ENCODE data around the gene NRTN.
A peak's percentile ranks its signal among the peaks of the same experiment; 100 is the strongest.

NRTN gene

GRCh38 chr19:5790559-5791520 is 14.0 kb upstream of the NRTN start, which contains the start of gene DUS3L:
Gene DUS3L (minus strand): TSS chr19:5791163. CDS start chr19:5791141, 22 bp downstream.
- peak; percentile 95 for DNase-seq

- no peak for DNase-seq
These were observed 12.6 kb upstream of the NRTN start for GRCh38 chr19:5792224-5792623.

DNA sequence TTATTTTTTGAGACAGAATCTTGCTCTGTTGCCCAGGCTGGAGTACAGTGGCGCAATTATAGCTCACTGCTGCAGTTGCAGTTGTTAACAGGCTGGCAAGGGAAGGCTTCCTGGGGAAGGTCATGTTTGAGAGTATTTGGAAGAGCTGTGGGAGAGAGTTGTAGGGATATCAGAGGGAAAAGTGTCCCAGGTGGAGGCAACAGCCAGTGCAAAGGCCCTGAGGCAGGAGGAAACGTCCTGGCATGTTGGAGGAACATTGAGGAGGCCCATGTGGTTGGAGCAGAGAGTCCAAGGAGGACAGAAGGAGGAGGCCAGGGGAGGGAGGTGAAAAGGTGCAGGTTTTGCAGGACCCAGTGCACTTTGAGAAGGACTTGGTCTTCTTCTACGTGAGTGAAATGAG is 11.7 kb upstream of the NRTN start:
- no peak for DNase-seq

DNA sequence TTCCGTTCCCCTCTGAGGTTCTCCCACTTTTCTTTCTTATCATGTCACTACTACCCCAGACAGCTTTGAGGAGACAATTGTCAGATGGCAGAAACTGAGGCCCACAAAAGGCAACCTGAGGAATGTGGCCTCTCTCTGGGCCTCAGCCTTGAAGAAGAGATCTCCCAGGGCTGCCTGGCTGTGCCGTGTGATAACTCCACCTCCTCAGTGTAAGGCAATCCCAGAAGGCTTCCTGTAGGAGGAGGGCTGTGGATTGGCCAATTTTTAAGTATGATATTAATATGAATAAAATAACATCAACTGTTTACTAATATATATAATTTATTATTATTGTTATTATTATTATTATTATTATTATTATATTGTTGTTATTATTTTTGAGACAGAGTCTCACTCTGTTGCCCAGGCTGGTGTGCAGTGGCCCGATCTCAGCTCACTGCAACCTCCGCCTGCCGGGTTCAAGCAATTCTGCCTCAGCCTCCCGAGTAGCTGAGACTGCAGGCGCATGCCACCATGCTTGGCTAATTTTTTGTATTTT is 9.4 kb upstream of the NRTN start:
- no peak for DNase-seq

DNA sequence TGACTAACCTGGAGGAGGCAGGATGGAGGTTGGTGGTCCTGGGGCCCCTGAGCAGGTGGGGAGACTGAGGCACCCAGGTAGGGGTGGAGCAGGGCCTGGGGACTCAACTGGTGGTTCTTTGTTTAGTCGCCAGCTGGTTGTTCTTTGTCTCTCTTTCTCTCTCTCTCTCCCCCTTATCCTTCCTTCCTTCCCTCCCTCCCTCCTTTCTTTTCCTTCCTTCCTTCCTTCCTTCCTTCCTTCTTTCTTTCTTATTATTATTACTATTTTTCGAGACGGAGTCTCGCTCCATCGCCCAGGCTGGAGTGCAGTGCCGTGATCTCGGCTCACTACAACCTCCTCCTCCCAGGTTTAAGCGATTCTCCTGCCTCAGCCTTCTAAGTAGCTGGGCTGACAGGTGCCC is 6.6 kb upstream of the NRTN start:
- DNase-seq, result no peak

DNA sequence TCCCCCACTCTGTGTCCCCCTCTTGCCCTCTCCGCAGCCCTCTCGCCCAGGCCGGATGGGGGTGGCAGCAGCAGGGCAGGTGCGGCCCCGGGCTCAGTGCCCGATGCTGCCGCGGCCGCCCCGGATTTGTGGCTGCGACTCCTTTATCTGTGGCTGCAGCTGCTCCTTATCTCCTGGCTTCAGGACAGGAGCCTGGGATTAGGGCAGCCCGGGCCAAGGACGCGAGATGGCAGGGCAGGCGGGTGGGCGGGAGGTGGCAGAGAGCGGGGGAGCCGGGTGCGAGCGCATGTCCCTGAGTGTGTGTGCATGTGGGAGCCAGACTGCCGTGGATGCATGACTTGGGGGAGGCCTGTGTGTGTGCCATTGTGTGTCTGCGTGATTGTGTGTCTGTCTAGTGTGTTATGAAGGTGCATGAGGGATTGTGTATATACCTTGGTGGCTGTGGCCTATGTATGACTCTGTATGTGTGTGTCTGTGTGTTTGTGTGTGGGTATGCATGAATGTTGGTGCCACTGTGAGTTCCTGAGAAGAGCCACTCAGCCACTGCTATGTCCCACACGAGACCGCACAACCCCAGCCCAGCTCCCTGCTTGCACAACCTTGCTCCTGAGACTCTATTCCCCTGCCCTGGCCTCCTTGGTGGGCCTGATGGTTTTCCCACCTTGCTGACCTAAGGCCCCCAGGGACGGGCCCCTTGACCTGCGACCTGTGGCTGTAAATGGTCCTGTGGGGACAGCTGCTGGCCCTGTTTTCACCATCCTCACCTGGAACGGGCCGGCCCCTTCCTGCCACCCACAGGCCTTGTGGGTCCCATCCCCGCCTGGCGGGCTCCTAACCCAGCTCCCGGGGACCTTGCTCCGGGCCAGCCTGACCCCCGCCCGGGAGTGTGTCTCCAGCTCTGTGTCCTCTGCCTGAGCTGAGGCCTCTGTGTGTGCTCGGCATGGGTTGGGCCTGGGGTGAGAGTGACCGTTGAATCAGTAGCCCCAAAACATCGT is 5.3 kb upstream of the NRTN start:
- no peak for DNase-seq

GRCh38 chr19:5800361-5801270 is 4.3 kb upstream of the NRTN start:
- no peak for DNase-seq

GRCh38 chr19:5801796-5802619 is 2.9 kb upstream of the NRTN start:
- DNase-seq, result no peak

DNA sequence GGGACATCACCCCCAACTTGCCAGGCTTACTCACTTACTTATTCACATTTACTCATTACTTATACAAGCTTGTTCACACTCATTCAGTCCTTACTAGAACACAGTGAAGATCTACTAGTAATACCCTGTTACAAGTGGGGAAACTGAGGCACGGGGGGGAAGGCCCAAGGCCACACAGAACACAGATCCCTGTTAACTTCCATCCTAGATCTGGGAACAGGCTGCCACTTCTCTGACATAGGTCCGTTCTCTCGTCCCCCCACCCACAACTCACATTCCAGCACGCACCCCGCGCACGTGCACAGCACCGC is 1.5 kb upstream of the NRTN start:
- DNase-seq, result no peak

GRCh38 chr19:5803752-5804515 is 933 bp upstream of the NRTN start:
- DNase-seq, result peak; percentile 94

- DNase-seq, result peak; percentile 72
These were observed 730 bp downstream of the NRTN start for GRCh38 chr19:5805462-5806132.

DNA sequence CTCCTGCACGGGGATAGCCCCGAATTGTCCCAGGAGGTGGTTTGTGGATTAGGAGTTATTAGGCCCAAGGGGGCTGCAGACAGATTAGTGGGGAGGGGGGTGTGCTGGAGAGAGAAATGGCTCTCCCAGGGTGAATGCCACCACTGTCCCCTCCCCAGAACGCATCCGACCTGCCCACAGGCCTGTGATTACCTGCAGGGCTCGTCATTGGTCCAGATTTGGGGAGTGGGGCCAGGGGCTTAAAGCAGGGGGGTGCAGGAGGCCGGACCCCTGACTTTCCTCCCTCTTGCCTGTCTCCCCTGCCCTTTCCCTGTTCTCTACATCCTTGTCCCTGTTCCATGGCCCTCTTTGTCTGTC is 1.2 kb downstream of the NRTN start:
- DNase-seq, result no peak

DNA sequence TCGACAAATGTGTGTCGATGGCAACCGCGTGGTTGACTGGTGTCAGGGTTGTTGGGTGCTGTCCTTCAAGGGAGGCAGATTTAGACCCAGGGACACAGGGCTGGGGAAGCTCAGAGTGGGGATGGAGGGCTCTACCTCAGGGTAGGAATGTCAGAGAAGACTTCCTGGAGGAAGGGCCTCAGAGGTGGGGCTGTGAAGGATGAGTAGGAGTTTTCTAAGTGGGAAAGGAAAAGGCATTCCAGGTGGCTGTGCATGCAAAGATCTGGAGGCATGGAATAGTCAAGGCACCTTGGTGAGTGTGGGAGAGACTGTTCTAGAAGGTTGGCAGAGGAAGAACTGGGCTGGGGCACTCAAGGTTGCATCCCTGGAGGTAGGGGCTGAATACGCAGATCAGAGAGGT is 2.0 kb downstream of the NRTN start:
- DNase-seq, result no peak

DNA sequence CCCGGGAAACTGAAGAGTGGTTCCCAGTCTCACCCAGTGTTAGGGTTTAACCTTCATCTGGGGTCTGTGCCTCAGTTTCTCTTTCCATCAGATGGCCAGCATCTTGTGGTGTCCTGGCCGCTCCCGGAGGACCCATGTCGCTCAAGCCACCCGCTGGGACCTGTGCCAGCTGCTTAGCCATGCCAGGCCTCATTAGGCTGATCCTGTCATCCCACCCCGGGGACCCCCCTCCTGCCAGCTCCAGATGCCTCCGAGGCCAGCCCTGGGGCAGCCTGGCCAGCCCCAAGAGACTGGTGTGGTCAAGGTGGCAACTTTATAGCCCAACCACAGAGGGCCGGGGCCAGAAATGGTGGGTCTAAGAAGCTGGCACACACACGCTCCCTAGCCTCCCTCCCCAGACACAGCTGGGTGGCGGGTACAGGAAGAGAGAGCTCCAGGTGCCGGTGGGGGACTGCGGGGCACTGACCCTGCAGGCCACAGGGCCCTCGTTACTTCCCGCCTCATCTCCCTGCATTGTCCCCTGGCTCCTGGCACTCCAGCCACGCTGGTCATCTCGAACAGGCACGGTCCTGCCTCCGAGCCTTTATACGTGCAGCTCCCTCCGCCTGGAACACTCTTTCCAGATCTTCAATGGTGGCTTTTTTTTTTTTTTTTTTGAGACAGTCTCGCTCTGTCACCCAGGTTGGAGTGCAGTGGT is 3.4 kb downstream of the NRTN start:
- DNase-seq, result no peak

GRCh38 chr19:5809053-5809452 is 4.2 kb downstream of the NRTN start:
- no peak for DNase-seq

- DNase-seq, result no peak
These were observed 4.6 kb downstream of the NRTN start for GRCh38 chr19:5809469-5809868.

DNA sequence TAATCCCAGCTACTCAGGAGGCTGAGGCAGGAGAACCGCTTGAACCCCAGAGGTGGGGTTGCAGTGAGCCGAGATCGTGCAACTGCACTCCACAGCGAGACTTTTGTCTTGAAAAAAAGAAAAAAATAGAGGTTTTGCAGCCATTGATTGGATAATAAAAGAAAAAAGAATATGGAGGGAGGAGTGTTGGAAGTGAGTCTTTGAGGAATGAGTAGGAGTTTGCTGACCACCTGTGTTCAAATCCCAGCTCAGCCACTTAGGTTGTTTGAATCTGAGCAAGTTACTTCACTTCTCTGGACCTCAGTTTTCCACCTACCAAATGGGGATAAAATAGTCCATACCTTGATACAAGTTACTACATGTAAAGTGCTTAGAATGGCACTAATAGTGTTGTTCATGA is 6.2 kb downstream of the NRTN start:
- DNase-seq, result no peak

DNA sequence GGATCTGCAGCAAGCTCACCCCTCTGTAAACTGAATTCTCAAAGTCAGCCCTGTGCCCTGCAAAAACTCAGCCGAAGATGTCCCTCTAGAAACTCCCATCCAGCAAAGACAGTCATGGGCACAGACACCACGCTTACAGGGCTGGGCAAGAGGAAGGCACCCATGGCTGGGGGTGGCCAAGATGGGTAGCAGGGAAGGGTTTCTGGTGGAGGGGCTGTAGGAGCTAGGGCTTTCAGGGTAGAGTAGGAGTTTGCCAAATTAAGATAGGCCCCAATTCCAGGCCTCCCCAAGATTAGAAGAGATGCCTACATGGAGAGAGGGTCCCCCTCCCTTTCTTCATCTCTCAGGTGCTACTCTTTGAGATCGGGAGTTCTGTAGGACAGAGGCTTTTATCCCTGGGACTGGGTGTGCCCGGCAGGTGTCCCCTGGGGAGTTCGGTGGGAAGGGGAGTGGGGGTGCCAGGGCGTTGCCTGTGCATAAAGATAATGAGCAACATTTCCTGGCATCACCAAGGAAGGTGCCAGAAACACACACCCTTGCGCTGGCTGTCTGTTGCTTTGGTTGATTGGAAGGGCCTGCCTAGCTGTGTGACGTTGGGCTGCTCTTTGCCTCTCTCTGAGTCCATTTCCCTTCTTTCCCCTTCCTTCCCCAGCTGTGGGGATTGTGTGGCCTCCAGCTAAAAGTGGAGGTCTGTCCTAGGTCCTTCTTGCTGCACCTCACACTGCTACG is 9.4 kb downstream of the NRTN start:
- DNase-seq, result no peak

- no peak for DNase-seq
These were observed 10.0 kb downstream of the NRTN start for GRCh38 chr19:5814852-5815246.

All from activated naive CD4-positive, alpha-beta T cell treated with anti-CD3 and anti-CD28 coated beads, Interleukin-2, amount 50 U/mL, for 16 hours (primary cell).